ENCODE results near the gene SRP9.
"Not testable (repeated sequence)": the region's sequence is repeated elsewhere in the genome, so short reads cannot be mapped to it uniquely, and the experiment has no call there.

The SRP9 gene

GRCh38 chr1:225812488-225813213, 35.0 kb downstream of the SRP9 start:
- Histone ChIP-seq H3K36me3 (ENCODE audit: control insufficient read depth in 1 of 2, insufficient read depth in 2 of 2, low read depth in 1 of 2, low read length in 2 of 2) (peaks cover 4 to 9% of the 10 kb centered on the region in 2 experiments), H2AFZ (ENCODE audit: low read depth, low read length) (no peak overlapping the region), H3K4me2 (ENCODE audit: low read length, poor library complexity, severe bottlenecking) (no peak overlapping the region), H3K9me3 (ENCODE audit: control insufficient read depth, low read length) (no peaks in the 10 kb centered on the region), H3K23ac (ENCODE audit: low read length in 2 of 2) (no peak overlapping the region), H3K4me3 (ENCODE audit: insufficient read depth in 1 of 2, low read depth in 1 of 2, low read length in 2 of 2) (peak overlapping the region in 1 of 2 experiments; percentile 90), H2BK12ac (ENCODE audit: low read length in 2 of 2) (peak overlapping the region in 1 of 2 experiments; percentile 21), H4K8ac (ENCODE audit: low read length) (peak overlapping the region; percentile 5), H3K14ac (ENCODE audit: low read length in 2 of 2) (no peak overlapping the region), H2AK5ac (ENCODE audit: low read length, severe bottlenecking) (no peak overlapping the region), H3K27ac (ENCODE audit: low read length, poor library complexity, severe bottlenecking) (no peak overlapping the region), H3K4me1 (ENCODE audit: control insufficient read depth, insufficient read depth, low read depth, low read length) (peaks cover 32% of the 10 kb centered on the region), H2BK15ac (ENCODE audit: low read depth, poor library complexity, severe bottlenecking) (no peak overlapping the region), H3K9ac (ENCODE audit: low read length) (peak overlapping the region; percentile 90), H3K4ac (ENCODE audit: low read depth in 1 of 2, low read length in 2 of 2) (peak overlapping the region; percentile 10 to 53), H4K91ac (ENCODE audit: low read length) (peak overlapping the region; percentile 21), H3K18ac (ENCODE audit: low read depth in 1 of 2, low read length in 2 of 2) (peak overlapping the region in 1 of 2 experiments; percentile 76), H3K79me1 (replicated peaks; ENCODE audit: low read length, poor library complexity, severe bottlenecking) (peaks cover 26% of the 10 kb centered on the region), H2BK5ac (ENCODE audit: low read depth, low read length, poor library complexity, severe bottlenecking) (no peak overlapping the region), H3K27me3 (ENCODE audit: control insufficient read depth in 1 of 2, insufficient read depth in 1 of 2, low read length in 2 of 2) (no peaks in the 10 kb centered on the region), H2BK120ac (ENCODE audit: low read depth, low read length) (no peak overlapping the region)
- WGBS, result 88% methylated on average over 5 of the region's 8 CpGs
- DNase-seq, result no peak

DNA sequence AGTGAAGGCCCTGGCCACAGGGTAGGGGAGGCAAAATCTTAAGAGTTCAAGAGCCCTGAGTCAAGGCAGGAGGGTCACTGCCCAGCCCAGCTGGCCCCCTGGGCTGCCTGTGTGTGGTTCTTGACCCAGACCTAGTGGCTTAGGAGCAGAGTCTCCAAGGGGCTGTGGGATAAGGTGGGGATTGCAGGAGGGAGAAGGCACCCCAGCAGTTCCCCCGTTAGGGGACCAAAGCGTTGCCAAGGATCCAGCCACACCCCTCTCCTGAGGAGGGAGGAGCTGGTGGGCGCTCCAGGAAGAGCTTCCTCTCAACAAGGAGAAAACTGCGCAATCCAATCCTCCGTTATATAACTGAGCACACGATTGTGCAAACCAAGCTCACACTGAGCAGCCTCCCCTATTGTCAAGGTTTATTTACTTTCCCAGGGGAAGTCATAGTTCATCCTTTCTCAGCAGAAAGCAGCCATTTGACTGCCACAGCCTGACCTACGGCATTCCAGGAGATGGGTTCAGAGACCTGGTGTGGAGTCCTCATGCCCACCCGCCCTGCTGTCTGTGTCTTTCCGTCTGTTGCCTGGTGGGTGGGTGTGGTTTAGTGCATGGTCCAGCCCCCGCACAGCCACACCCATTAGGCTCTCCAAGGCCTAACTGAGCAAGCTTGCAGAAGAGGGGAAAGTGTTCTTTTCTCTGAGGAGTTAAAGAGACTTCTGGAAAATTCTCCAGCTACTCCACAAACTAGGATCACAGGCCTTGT, 35.8 kb downstream of the SRP9 start:
- Histone ChIP-seq H3K23ac (ENCODE audit: low read length in 2 of 2) (no peak overlapping the region), H3K4ac (ENCODE audit: low read depth in 1 of 2, low read length in 2 of 2) (peak overlapping the region; percentile 10 to 53), H4K91ac (ENCODE audit: low read length) (no peak overlapping the region), H2AK5ac (ENCODE audit: low read length, severe bottlenecking) (no peak overlapping the region), H3K36me3 (ENCODE audit: control insufficient read depth in 1 of 2, insufficient read depth in 2 of 2, low read depth in 1 of 2, low read length in 2 of 2) (peaks cover 4 to 9% of the 10 kb centered on the region in 2 experiments), H3K18ac (ENCODE audit: low read depth in 1 of 2, low read length in 2 of 2) (peak overlapping the region; percentile 17 to 67), H3K14ac (ENCODE audit: low read length in 2 of 2) (no peak overlapping the region), H3K9me3 (ENCODE audit: control insufficient read depth, low read length) (no peaks in the 10 kb centered on the region), H3K9ac (ENCODE audit: low read length) (peak overlapping the region; percentile 77), H2BK12ac (ENCODE audit: low read length in 2 of 2) (peak overlapping the region in 1 of 2 experiments; percentile 21), H3K79me1 (replicated peaks; ENCODE audit: low read length, poor library complexity, severe bottlenecking) (peaks cover 27% of the 10 kb centered on the region), H2BK15ac (ENCODE audit: low read depth, poor library complexity, severe bottlenecking) (no peak overlapping the region), H3K27me3 (ENCODE audit: control insufficient read depth in 1 of 2, insufficient read depth in 1 of 2, low read length in 2 of 2) (no peaks in the 10 kb centered on the region), H3K4me1 (ENCODE audit: control insufficient read depth, insufficient read depth, low read depth, low read length) (peaks cover 35% of the 10 kb centered on the region), H3K27ac (ENCODE audit: low read length, poor library complexity, severe bottlenecking) (no peak overlapping the region), H2AFZ (ENCODE audit: low read depth, low read length) (no peak overlapping the region), H3K4me2 (ENCODE audit: low read length, poor library complexity, severe bottlenecking) (no peak overlapping the region), H3K4me3 (ENCODE audit: insufficient read depth in 1 of 2, low read depth in 1 of 2, low read length in 2 of 2) (peak overlapping the region in 1 of 2 experiments; percentile 44), H4K8ac (ENCODE audit: low read length) (peak overlapping the region; percentile 5), H2BK120ac (ENCODE audit: low read depth, low read length) (peak overlapping the region; percentile 50), H2BK5ac (ENCODE audit: low read depth, low read length, poor library complexity, severe bottlenecking) (no peak overlapping the region)
- WGBS, result 34% methylated on average over 9 of the region's 10 CpGs
- DNase-seq, result peak; percentile 85

DNA sequence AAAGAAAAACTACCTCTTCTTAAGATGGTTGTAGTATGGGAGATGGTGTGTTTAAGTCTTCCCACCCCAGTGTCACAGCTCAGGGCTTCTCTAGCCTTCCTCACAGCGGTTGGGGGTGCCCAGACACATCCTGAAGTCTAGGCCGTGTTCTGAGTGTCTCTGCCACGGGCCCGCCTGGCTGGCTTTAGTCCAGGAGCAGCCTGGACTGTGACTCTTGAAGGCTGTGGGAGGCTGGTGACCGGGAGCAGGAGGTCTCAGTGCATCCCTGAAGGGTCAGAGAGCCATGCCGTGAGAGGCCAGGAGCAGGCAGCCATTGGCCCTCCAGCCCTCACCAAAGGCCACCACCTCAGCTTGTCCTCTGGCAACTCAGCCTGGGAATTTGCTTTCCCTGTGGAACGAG, 36.8 kb downstream of the SRP9 start:
- H3K4ac ChIP-seq (ENCODE audit: low read depth in 1 of 2, low read length in 2 of 2), result peak overlapping the region in 1 of 2 experiments; percentile 3
- peaks cover 4 to 9% of the 10 kb centered on the region in 2 experiments for H3K36me3 ChIP-seq (ENCODE audit: control insufficient read depth in 1 of 2, insufficient read depth in 2 of 2, low read depth in 1 of 2, low read length in 2 of 2)
- no peak for DNase-seq
- no peak overlapping the region for H2AK5ac ChIP-seq (ENCODE audit: low read length, severe bottlenecking)
- H3K18ac ChIP-seq (ENCODE audit: low read depth in 1 of 2, low read length in 2 of 2), result peak overlapping the region; percentile 35 to 45
- H3K9ac ChIP-seq (ENCODE audit: low read length), result peak overlapping the region; percentile 77
- H3K4me2 ChIP-seq (ENCODE audit: low read length, poor library complexity, severe bottlenecking), result no peak overlapping the region
- H3K27ac ChIP-seq (ENCODE audit: low read length, poor library complexity, severe bottlenecking), result no peak overlapping the region
- peak overlapping the region; percentile 29 for H2BK120ac ChIP-seq (ENCODE audit: low read depth, low read length)
- no peak overlapping the region for H2BK5ac ChIP-seq (ENCODE audit: low read depth, low read length, poor library complexity, severe bottlenecking)
- no peaks in the 10 kb centered on the region for H3K9me3 ChIP-seq (ENCODE audit: control insufficient read depth, low read length)
- H3K4me1 ChIP-seq (ENCODE audit: control insufficient read depth, insufficient read depth, low read depth, low read length), result peaks cover 35% of the 10 kb centered on the region
- H2BK12ac ChIP-seq (ENCODE audit: low read length in 2 of 2), result peak overlapping the region in 1 of 2 experiments; percentile 82
- H4K91ac ChIP-seq (ENCODE audit: low read length), result peak overlapping the region; percentile 70
- peak overlapping the region; percentile 5 for H4K8ac ChIP-seq (ENCODE audit: low read length)
- peaks cover 30% of the 10 kb centered on the region for H3K79me1 ChIP-seq (replicated peaks; ENCODE audit: low read length, poor library complexity, severe bottlenecking)
- H3K23ac ChIP-seq (ENCODE audit: low read length in 2 of 2), result no peak overlapping the region
- WGBS, result 97% methylated on average over 7 of the region's 7 CpGs
- H2AFZ ChIP-seq (ENCODE audit: low read depth, low read length), result no peak overlapping the region
- H3K27me3 ChIP-seq (ENCODE audit: control insufficient read depth in 1 of 2, insufficient read depth in 1 of 2, low read length in 2 of 2), result no peaks in the 10 kb centered on the region
- H2BK15ac ChIP-seq (ENCODE audit: low read depth, poor library complexity, severe bottlenecking), result peak overlapping the region; percentile 60
- H3K4me3 ChIP-seq (ENCODE audit: insufficient read depth in 1 of 2, low read depth in 1 of 2, low read length in 2 of 2), result peak overlapping the region in 1 of 2 experiments; percentile 8
- H3K14ac ChIP-seq (ENCODE audit: low read length in 2 of 2), result peak overlapping the region in 1 of 2 experiments; percentile 19

DNA sequence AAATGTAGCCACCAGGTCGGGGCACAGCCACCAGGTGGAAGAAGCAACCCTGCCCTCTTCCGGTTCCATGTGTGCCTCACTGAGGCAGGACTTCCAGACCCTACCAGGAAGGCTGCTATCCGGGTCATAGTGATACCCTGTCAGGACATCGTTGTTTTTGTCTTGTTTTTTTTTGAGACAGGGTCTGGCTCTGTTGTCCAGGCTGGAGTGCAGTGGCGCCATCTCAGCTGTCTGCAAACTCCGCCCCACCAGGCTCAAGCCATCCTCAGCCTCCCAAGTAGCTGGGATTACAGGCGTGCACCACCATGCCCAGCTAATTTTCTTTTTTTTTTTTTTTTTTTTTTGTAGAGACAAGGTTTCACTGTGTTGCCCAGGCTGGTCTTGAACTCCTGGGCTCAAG, 37.5 kb downstream of the SRP9 start:
- 93% methylated on average over 1 of the region's 7 CpGs for WGBS
- peak overlapping the region; percentile 77 for H3K9ac ChIP-seq (ENCODE audit: low read length)
- H3K4ac ChIP-seq (ENCODE audit: low read depth in 1 of 2, low read length in 2 of 2); H4K91ac ChIP-seq (ENCODE audit: low read length); H3K27me3 ChIP-seq (ENCODE audit: control insufficient read depth in 1 of 2, insufficient read depth in 1 of 2, low read length in 2 of 2); H3K14ac ChIP-seq (ENCODE audit: low read length in 2 of 2); H3K36me3 ChIP-seq (ENCODE audit: control insufficient read depth in 1 of 2, insufficient read depth in 2 of 2, low read depth in 1 of 2, low read length in 2 of 2); H2BK5ac ChIP-seq (ENCODE audit: low read depth, low read length, poor library complexity, severe bottlenecking); H2AFZ ChIP-seq (ENCODE audit: low read depth, low read length); H2BK15ac ChIP-seq (ENCODE audit: low read depth, poor library complexity, severe bottlenecking); H3K27ac ChIP-seq (ENCODE audit: low read length, poor library complexity, severe bottlenecking); H3K4me2 ChIP-seq (ENCODE audit: low read length, poor library complexity, severe bottlenecking); H2BK12ac ChIP-seq (ENCODE audit: low read length in 2 of 2); DNase-seq; H2AK5ac ChIP-seq (ENCODE audit: low read length, severe bottlenecking); H3K18ac ChIP-seq (ENCODE audit: low read depth in 1 of 2, low read length in 2 of 2); H2BK120ac ChIP-seq (ENCODE audit: low read depth, low read length); H4K8ac ChIP-seq (ENCODE audit: low read length); H3K9me3 ChIP-seq (ENCODE audit: control insufficient read depth, low read length); H3K23ac ChIP-seq (ENCODE audit: low read length in 2 of 2): not testable (repeated sequence)
- H3K79me1 ChIP-seq (replicated peaks; ENCODE audit: low read length, poor library complexity, severe bottlenecking), result peaks cover 34% of the 10 kb centered on the region
- peaks cover 35% of the 10 kb centered on the region for H3K4me1 ChIP-seq (ENCODE audit: control insufficient read depth, insufficient read depth, low read depth, low read length)
- peak overlapping the region in 1 of 2 experiments; percentile 8 for H3K4me3 ChIP-seq (ENCODE audit: insufficient read depth in 1 of 2, low read depth in 1 of 2, low read length in 2 of 2)
